ENCODE measurements around the gene ABCA2. TPM values are rescaled to one million over a fixed set of nuclear protein-coding genes. Genes with fewer than 3 reads are reported as not detected.

Gene ABCA2
- polyA plus RNA-seq, 1 experiment, result 16.0 TPM

DNA sequence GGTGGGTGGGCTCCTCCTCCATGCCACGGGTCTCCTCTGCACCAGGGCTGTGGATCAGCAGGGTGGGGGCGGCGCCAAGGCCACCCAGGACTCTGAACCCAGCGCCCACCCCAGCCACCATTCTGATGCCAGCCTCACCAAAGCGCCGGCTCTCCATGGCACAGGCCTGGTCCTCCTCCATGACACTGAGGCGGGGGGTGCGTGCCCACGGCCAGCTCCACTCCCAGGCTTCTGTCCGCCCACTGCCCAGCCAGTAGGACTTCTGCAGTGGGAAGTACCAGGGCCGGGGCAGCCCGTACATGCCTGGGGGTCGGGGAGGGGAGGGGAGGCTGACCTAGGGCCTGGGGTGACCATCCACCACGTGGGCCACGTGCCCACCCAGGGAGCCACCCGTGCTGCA is 11.6 kb downstream of the ABCA2 start:
- TF ChIP-seq, protein P1, sequence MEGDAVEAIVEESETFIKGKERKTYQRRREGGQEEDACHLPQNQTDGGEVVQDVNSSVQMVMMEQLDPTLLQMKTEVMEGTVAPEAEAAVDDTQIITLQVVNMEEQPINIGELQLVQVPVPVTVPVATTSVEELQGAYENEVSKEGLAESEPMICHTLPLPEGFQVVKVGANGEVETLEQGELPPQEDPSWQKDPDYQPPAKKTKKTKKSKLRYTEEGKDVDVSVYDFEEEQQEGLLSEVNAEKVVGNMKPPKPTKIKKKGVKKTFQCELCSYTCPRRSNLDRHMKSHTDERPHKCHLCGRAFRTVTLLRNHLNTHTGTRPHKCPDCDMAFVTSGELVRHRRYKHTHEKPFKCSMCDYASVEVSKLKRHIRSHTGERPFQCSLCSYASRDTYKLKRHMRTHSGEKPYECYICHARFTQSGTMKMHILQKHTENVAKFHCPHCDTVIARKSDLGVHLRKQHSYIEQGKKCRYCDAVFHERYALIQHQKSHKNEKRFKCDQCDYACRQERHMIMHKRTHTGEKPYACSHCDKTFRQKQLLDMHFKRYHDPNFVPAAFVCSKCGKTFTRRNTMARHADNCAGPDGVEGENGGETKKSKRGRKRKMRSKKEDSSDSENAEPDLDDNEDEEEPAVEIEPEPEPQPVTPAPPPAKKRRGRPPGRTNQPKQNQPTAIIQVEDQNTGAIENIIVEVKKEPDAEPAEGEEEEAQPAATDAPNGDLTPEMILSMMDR (IDR thresholded peaks at IDR 0.05; ENCODE audit: insufficient read depth, low read depth, low read length), result no peak
- POLR2A ChIA-PET, result no interaction called here
- H3K27me3 ChIP-seq (ENCODE audit: control insufficient read depth, insufficient read depth, low read length), result no peaks in the 10 kb centered on the region
- H3K36me3 ChIP-seq (ENCODE audit: control insufficient read depth, insufficient read depth, low read length), result peaks cover 22% of the 10 kb centered on the region
- CTCF ChIA-PET, result interaction anchor here (1.2 kb wide), 1 partner anchor 9 kb away, joined by 3 read pairs; no protein-coding TSS in a partner anchor
- H3K4me3 ChIP-seq (ENCODE audit: low read depth, low read length), result no peak overlapping the region
- no peak for DNase-seq (ENCODE audit: low read depth)

DNA sequence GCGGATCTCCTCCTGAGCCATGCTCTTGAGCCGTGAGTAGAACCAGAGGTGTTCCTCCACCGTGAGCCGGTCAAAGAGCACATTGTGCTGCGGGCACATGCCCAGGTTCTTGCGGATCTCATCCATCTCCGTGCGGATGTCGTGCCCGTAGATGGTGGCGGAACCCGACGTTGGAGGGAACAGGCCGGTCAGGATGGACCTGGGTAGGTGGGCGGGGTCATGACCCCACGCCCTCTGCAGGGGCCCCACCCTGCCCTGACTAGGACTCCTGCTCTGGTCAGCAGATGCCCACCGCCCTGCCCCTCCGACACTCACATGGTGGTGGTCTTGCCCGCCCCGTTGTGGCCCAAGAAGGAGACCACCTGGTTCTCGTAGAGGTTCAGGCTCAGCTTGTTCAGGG is 12.1 kb downstream of the ABCA2 start:
- TF ChIP-seq, protein P1 (IDR thresholded peaks at IDR 0.05; ENCODE audit: insufficient read depth, low read depth, low read length), result no peak
- DNase-seq (ENCODE audit: low read depth), result no peak
- POLR2A ChIA-PET, result no interaction called here
- no peaks in the 10 kb centered on the region for H3K27me3 ChIP-seq (ENCODE audit: control insufficient read depth, insufficient read depth, low read length)
- CTCF ChIA-PET, result interaction anchor here (2.6 kb wide), 1 partner anchor 13 kb away, joined by 13 read pairs; no protein-coding TSS in a partner anchor
- H3K4me3 ChIP-seq (ENCODE audit: low read depth, low read length), result no peak overlapping the region
- peaks cover 21% of the 10 kb centered on the region for H3K36me3 ChIP-seq (ENCODE audit: control insufficient read depth, insufficient read depth, low read length)

DNA sequence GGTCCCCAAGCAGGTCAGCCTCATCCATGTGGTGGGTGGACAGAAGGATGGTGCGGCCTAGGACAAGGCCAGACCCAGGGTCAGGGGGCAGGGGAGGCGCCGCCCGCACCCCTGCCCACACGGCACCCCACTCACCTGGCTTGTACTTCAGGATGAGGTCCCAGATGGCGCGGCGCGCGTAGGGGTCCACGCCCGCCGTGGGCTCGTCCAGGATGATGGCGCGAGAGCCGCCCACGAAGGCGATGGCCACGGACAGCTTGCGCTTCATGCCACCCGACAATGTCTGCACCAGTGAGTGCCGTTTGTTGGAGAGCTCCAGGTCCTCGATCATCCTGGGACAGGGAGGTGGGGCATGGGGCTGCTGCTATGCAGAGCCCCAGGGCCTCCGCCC is 12.5 kb downstream of the ABCA2 start:
- no peaks in the 10 kb centered on the region for H3K27me3 ChIP-seq (ENCODE audit: control insufficient read depth, insufficient read depth, low read length)
- H3K36me3 ChIP-seq (ENCODE audit: control insufficient read depth, insufficient read depth, low read length), result peaks cover 22% of the 10 kb centered on the region
- no peak for DNase-seq (ENCODE audit: low read depth)
- POLR2A ChIA-PET, result no interaction called here
- TF ChIP-seq, protein P1 (IDR thresholded peaks at IDR 0.05; ENCODE audit: insufficient read depth, low read depth, low read length), result no peak
- CTCF ChIA-PET, result interaction anchor here (1.4 to 2.6 kb wide), 2 partner anchors 14 to 20 kb away, joined by 4 to 13 read pairs; no protein-coding TSS in a partner anchor
- H3K4me3 ChIP-seq (ENCODE audit: low read depth, low read length), result no peak overlapping the region

DNA sequence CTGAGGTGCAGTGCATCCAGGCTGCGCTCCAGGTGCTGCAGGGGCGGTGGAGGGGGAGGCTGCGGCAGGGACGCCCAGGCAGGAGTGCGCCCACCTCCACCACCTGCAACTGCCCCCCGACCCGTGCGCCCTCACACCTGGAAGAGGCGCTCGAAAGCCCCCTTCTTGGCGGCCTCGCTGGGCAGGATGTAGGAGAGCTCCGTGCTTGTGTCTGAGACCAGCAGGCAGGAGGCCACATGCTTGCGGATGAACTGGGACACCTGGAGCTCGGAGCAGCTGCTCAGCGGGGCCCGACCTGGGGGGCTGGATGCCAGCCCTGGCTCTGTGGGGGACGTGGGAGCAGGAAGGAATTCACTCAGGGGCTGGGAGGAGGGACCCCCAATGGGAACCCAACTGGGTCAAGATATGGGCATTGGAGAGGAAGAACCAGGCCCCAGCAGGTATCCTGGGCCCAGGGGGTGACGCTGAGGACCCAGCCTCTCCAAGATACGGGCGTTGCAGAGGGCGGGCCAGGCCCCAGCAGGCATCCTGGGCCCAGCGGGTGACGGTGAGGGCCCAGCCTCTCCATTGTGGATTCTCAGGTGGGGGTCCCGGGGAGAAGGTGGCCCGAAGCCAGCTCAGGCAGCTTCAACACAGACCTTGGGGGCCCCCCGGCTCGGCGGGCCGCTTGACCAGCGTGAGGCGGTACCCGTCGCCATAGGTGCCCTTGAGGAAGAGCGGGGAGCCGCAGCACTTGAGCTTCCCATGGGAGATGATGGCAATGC is 13.1 kb downstream of the ABCA2 start:
- no peak for DNase-seq (ENCODE audit: low read depth)
- H3K27me3 ChIP-seq (ENCODE audit: control insufficient read depth, insufficient read depth, low read length), result no peaks in the 10 kb centered on the region
- TF ChIP-seq, protein P1 (IDR thresholded peaks at IDR 0.05; ENCODE audit: insufficient read depth, low read depth, low read length), result no peak
- H3K36me3 ChIP-seq (ENCODE audit: control insufficient read depth, insufficient read depth, low read length), result peaks cover 22% of the 10 kb centered on the region
- POLR2A ChIA-PET, result no interaction called here
- CTCF ChIA-PET, result interaction anchor here (0.7 to 2.6 kb wide), 3 partner anchors 14 to 51 kb away, joined by 3 to 13 read pairs (median 4); no protein-coding TSS in a partner anchor
- H3K4me3 ChIP-seq (ENCODE audit: low read depth, low read length), result no peak overlapping the region

DNA sequence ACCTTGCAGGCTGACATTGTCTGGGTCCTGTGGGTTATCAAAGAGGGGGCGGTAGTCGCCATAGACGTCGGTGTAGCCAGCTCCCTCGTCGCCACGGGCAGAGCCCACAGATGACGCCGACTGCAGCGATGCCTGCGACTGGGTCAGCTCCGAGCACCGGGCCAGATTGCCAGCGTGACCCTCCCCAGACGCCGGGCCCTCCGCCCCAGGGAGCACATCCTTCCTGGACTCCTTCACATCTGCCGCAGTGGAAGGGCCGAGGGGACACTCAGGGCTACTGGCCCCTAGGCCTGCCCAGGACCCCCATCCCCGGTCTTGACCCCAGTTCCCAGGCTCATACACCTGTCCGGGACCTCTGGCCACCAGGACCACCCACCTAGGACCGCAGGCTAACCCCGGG is 13.9 kb downstream of the ABCA2 start:
- no peak for DNase-seq (ENCODE audit: low read depth)
- TF ChIP-seq, protein P1 (IDR thresholded peaks at IDR 0.05; ENCODE audit: insufficient read depth, low read depth, low read length), result no peak
- peaks cover 24% of the 10 kb centered on the region for H3K36me3 ChIP-seq (ENCODE audit: control insufficient read depth, insufficient read depth, low read length)
- ChIA-PET POLR2A (no interaction called here), CTCF (interaction anchor here (0.7 to 2.6 kb wide), 4 partner anchors 15 to 66 kb away, joined by 3 to 13 read pairs (median 4); no protein-coding TSS in a partner anchor)
- no peak overlapping the region for H3K4me3 ChIP-seq (ENCODE audit: low read depth, low read length)
- no peaks in the 10 kb centered on the region for H3K27me3 ChIP-seq (ENCODE audit: control insufficient read depth, insufficient read depth, low read length)
